NCI-H1092 treated with DMSO at 0.1 percent for 48 hours (cell line): ENCODE results near the gene LRCH4.
"Not testable (repeated sequence)": the region's sequence is repeated elsewhere in the genome, so short reads cannot be mapped to it uniquely, and the experiment has no call there.

Experiments used
- DNase-seq: peaks from one replicate; lab custom pipeline; 2025; lab: John Stamatoyannopoulos, UW

The LRCH4 gene

DNA sequence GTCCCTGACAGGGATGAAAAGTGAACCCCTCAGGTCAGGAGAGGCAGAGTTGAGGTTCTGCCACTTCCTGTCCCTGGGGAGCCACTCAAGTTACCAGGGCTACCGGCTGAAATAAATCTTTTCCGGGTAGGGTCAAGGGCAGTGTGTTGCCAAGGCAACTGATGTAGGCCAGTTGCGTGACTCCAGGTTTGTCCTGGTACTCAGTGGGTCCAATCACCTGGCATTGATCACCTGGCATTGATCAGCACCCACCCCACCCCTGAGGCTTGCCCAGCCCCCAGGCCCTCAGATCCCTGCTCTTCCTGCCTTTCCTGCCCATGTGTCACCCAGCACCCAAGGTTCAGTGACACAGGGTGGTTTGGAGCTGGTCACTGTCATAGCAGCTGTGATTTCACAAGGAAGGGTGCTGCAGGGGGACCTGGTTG lies 18.2 kb downstream of the LRCH4 start:
- DNase-seq, result peak; percentile 26

DNA sequence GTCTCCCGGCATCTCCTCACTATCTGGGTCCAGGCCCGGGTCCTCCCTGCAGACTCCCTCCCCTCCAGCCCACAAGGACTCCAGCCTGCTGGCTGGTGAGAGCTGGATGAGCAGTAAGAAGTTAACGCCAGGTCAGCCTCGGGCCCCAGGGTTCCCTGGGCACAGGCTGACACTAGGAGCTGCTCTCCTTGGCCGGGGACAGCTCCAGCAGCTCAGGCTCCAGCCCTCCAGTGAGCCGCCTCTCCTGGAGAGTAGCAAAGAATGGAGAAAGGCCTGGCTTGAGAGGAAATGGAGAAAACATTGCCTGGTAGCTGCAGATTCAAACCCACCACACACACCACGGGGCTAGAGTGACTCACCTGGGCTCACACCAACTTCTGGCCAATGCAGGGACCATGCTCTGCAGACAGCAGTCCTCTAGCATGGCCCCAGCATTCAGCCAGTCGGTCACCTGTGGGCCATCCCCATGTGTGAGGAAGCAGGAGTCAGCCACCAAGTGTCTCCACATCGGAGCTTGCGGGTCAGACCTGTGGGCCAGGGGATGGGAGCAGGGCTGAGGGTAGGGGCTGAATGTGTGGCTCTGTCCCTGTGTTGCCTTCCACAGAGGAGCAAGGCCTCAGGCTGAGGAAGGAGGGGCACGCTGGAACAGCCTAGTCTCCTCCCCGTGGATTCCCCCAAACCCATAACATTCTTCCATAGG lies 18.7 kb downstream of the LRCH4 start:
- no peak for DNase-seq

GRCh38 chr7:100566018-100566531 lies 19.9 kb downstream of the LRCH4 start:
- no peak for DNase-seq

- no peak for DNase-seq
Measured at GRCh38 chr7:100565133-100565571, 20.8 kb downstream of the LRCH4 start.

DNA sequence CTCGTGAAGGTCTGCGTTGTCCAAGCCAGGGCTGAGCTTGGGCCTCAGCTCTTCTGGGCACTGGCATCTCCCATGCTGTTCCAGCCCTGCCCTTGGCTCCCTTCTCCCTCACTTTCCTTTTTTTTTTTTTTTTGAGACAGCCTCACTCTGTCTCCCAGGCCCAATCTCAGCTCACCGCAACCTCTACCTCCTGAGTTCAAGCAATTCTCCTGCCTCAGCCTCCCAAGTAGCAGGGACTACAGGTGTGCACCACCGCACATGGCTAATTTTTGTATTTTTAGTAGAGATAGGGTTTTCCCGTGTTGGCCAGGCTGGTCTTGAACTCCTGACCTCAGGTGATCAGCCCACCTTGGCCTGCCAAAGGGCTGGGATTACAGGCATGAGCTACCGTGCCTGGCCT lies 21.5 kb downstream of the LRCH4 start:
- not testable (repeated sequence) for DNase-seq

DNA sequence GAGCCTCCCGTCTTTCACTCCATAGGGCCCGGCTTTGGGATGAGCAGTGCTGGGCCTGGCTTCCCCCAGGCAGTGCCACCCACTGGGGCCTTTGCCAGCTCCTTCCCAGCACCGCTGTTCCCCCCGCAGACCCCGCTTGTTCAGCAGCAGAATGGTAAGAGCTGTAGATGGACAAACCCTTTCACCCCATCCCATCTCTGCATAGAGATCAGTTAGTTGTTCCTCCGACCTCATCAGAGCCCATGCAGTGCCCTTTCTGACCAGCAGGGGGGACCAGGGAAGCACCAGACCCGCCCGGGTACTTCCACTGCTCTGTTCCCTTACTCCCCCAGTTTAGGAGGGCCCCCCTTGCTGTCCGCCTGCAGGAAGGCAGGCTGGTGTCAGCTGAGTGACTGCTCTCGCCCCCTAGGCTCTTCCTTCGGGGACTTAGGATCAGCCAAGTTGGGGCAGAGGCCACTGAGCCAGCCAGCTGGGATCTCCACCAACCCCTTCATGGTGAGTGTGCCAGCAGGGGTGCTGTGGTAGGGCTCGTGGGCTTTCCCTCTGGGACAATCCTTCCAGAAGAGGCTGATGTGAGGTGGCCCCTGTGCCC lies 22.0 kb downstream of the LRCH4 start:
- DNase-seq, result peak; percentile 24

- no peak for DNase-seq
Measured at GRCh38 chr7:100563100-100563564, 22.8 kb downstream of the LRCH4 start.

- DNase-seq, result no peak
Measured at GRCh38 chr7:100562195-100563099, 23.5 kb downstream of the LRCH4 start.

DNA sequence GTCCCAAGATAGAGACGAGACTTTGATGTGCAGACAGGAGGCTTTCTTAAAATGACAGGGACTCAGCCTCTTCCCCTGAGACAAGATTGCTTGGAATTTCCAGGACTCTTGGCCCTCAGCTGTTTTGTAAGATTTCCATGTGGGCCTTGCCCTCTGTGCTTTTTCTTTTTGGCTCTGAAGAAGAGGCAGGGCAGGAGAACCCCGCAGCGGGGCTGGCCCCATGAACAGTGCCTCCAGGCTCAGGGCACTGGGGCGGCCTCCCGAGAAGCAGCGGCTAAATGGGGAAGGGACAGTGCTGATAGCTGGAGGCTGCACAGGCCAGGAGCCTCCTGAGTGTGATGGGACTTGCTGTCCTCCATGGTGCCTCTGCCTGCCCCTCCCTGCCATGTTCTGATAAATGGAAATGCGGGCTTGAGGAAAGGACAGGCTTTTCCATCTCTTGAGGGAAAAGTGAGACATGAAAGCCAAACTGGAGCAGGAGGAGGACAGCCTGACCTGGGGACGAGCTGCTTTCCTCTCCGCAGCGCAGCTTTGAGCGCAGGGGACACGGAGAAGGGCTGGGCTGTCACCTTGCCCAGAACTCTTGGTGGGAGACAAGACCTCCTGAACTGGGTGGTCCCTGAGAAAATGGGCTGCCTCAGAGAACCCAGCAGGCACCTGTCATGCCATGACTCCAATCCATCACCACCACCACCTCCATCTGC lies 24.3 kb downstream of the LRCH4 start:
- DNase-seq, result no peak

GRCh38 chr7:100559127-100559526 lies 26.8 kb downstream of the LRCH4 start:
- no peak for DNase-seq

- no peak for DNase-seq
Measured at GRCh38 chr7:100556541-100556940, 29.4 kb downstream of the LRCH4 start.

- no peak for DNase-seq
Measured at GRCh38 chr7:100555701-100556100, 30.2 kb downstream of the LRCH4 start.

DNA sequence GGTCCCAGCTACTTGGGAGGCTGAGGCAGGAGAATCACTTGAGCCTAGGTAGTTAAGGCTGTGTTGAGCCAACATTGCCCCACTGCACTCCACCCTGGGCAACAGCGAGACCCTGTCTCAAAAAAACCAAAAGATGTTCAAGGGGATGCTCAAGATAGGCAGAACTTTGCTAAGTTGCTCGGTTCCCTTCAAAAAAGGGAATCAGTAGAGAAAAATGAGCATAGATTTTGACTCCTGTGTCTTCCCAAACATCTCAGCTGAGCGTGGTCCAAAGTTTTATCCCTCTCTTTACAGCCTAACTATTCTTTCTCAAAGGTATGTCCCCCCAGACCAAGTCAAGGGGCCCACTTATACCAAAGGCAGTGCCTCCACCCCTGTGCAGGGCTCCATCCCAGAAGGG lies 32.9 kb downstream of the LRCH4 start:
- DNase-seq, result no peak

DNA sequence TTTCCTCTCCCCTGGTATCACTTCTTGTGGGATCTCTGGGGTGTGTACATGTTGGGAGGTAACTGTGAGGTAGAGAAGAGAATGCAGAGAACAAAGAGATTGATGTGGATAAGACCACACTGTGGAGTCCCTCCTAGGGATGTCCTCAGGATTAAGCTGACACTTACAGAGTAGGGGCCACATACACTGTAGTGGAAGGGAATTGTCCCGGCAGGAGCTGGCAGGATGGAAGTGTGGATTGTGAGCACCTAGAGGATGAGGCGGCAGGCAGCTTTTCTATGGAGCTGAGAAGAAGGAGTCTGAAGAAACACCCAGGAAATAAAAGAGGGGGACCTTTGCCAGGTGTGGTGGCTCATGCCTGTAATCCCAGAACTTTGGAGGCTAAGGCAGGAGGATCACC lies 33.4 kb downstream of the LRCH4 start:
- DNase-seq, result no peak

DNA sequence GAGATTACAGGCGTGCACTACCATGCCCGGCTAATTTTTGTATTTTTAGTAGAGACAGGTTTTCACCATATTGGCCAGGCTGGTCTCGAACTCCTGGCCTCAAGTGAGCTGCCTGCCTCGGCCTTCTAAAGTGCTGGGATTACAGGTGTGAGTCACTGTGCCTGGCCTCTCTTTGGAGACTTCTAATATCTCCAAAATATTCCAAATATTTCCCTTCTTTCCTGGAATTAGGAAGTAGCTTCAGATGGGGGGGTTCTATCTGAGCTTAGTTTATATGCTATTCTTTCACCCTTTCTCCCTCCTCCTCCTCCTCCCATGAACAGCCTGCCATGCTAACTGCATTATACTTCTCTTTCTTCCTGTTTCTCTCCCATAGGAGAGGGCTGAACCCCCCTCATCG lies 37.5 kb downstream of the LRCH4 start:
- not testable (repeated sequence) for DNase-seq

- peak; percentile 67 for DNase-seq
Measured at GRCh38 chr7:100547872-100548271, 38.1 kb downstream of the LRCH4 start.

DNA sequence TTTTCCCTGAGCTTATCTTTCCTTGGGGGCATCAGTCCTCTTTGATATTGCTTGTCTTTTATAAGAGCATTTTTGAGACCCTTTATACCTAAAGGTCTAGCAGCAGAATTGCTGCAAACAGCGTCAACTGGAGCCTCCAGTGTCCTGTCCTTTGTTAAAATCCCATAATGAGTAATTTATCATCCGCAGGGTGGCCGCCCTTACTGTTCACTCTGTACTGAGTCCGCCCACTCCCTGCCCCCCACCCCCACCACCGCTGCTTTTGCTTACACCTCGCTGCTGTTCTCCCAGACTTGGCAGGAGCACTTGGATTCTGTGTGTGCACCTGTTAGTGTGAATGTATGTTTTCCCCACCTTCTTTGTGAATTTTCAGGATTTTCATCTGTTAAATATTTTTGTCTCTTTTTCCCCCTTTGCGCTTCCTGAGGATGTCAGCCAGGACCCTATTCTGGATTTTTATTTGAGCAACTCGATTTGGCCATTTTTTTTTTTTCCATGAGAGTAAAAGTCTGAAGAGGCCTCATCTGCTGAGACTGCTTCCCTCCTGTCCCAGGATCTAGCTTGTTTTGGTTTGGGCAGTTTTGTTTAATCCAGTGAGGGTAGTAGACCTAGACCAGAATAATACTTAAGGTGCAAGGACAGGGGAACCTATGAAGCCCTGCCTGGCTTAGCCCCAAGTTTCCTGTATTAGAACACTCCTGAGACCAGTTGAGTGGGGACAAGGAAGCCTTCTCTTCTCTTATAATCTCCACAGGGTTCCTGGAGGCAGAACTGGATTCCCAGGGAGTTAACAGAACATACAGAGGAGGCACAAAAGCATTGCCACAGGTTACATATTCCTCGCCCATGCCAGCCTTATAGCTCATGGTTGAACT lies 38.8 kb downstream of the LRCH4 start:
- peak; percentile 84 for DNase-seq

- peak; percentile 70 for DNase-seq
Measured at GRCh38 chr7:100546129-100546925, 39.6 kb downstream of the LRCH4 start.

GRCh38 chr7:100545360-100546128 lies 40.4 kb downstream of the LRCH4 start:
- peak; percentile 47 for DNase-seq
